Stromal cell of bone marrow (primary cell): ENCODE data around the gene C12orf60.
"Not testable (repeated sequence)": the region's sequence is repeated elsewhere in the genome, so short reads cannot be mapped to it uniquely, and the experiment has no call there.

Experiments used
- DNase-seq: peaks from one replicate; pipeline ENCODE4 v3.0.0-alpha.2; 2012; ENCODE audit warnings: low read depth

C12orf60 gene

GRCh38 chr12:14803011-14803829 lies at the start of gene C12orf60, which contains the start of gene WBP11:
Gene C12orf60, plus strand, starts transcription at chr12:14803670. Its CDS starts 19,266 bp downstream, at chr12:14822936.
Gene WBP11, minus strand, starts transcription at chr12:14803478. Its CDS starts 2,095 bp downstream, at chr12:14801383.
- DNase-seq = peak; percentile 100

GRCh38 chr12:14756334-14757143 lies 46.9 kb upstream of the C12orf60 start:
- no peak for DNase-seq

GRCh38 chr12:14759711-14760280 lies 43.7 kb upstream of the C12orf60 start:
- DNase-seq = not testable (repeated sequence)

- DNase-seq = no peak
Measured at GRCh38 chr12:14765398-14765797, 38.1 kb upstream of the C12orf60 start.

GRCh38 chr12:14766020-14766419 lies 37.5 kb upstream of the C12orf60 start:
- DNase-seq = not testable (repeated sequence)

- DNase-seq = no peak
Measured at GRCh38 chr12:14766649-14767215, 36.7 kb upstream of the C12orf60 start.

- DNase-seq = no peak
Measured at GRCh38 chr12:14767617-14768016, 35.9 kb upstream of the C12orf60 start.

- no peak for DNase-seq
Measured at GRCh38 chr12:14768823-14769405, 34.6 kb upstream of the C12orf60 start.

GRCh38 chr12:14769466-14769968 lies 34.0 kb upstream of the C12orf60 start:
- no peak for DNase-seq

GRCh38 chr12:14769969-14770495 lies 33.4 kb upstream of the C12orf60 start:
- peak; percentile 41 for DNase-seq

GRCh38 chr12:14770496-14771461 lies 32.7 kb upstream of the C12orf60 start:
- DNase-seq = peak; percentile 92

- no peak for DNase-seq
Measured at GRCh38 chr12:14771651-14772137, 31.8 kb upstream of the C12orf60 start.

GRCh38 chr12:14772946-14773345 lies 30.5 kb upstream of the C12orf60 start:
- DNase-seq = no peak

GRCh38 chr12:14773685-14774073 lies 29.8 kb upstream of the C12orf60 start:
- no peak for DNase-seq

- DNase-seq = peak; percentile 97
Measured at GRCh38 chr12:14774074-14774905, 29.2 kb upstream of the C12orf60 start.

GRCh38 chr12:14774906-14775635 lies 28.4 kb upstream of the C12orf60 start:
- peak; percentile 70 for DNase-seq

GRCh38 chr12:14775636-14775980 lies 27.9 kb upstream of the C12orf60 start:
- peak; percentile 47 for DNase-seq

- DNase-seq = no peak
Measured at GRCh38 chr12:14776236-14776961, 27.1 kb upstream of the C12orf60 start.
